HL-60 (cell line): ENCODE measurements around the gene SCIN.

ENCODE experiments used
- CTCF ChIP-seq: IDR thresholded peaks from one replicate; pipeline ENCODE4 v1.5.1; 2011; ENCODE audit warnings: low read length, control low read depth, inconsistent platforms; ENCODE audit not compliant: insufficient read depth
- POLR2AphosphoS5 ChIP-seq: IDR thresholded peaks from 2 replicates; pipeline ENCODE4 v1.6.1; 2012; ENCODE audit warnings: low read depth
- REST ChIP-seq: IDR thresholded peaks from 2 replicates; pipeline ENCODE4 v1.6.1; 2012; ENCODE audit warnings: low read depth; ENCODE audit not compliant: insufficient replicate concordance

GRCh38 chr7:12529971-12530710 lies 40.4 kb upstream of the SCIN start:
- no peak for TF ChIP-seq CTCF
- TF ChIP-seq POLR2AphosphoS5 = no peak
- TF ChIP-seq REST = no peak
